IMR-90 (cell line): ENCODE measurements around the gene STAT6. TPM values are rescaled to one million over a fixed set of nuclear protein-coding genes. Genes with fewer than 3 reads are reported as not detected.

Experiments used
- ATAC-seq: fragments of 200-7000 bp; cut with Tn5 transposase; 2 replicates; pipeline ENCODE4 v1.9.1; 2020; ENCODE audit warnings: low read depth, mild to moderate bottlenecking, moderate library complexity
- BruUV-seq: library from RNA; stranded (reverse); fragments of 400-500 nt; replicated peaks from 2 replicates; lab custom pipeline; 2021; lab: Mats Ljungman, UMichigan
- CTCF ChIA-PET: fragments of 300-600 bp; formaldehyde crosslinking; extraction: SDS; loops from one replicate; lab custom pipeline; 2021; ENCODE audit warnings: antibody characterized with exemption; lab: Yijun Ruan, JAX
- POLR2A ChIA-PET: fragments of 300-600 bp; sonication (Branson Sonifier 250); formaldehyde crosslinking; loops from one replicate; lab custom pipeline; 2022; ENCODE audit warnings: antibody characterized with exemption; ENCODE audit not compliant: unreplicated experiment; lab: Charles Lee
- DNase-seq: peaks from one replicate; pipeline ENCODE4 v3.0.0; 2013
- H2AFZ ChIP-seq: replicated peaks from 2 replicates; pipeline ENCODE3; 2013; ENCODE audit warnings: low read length, mild to moderate bottlenecking; ENCODE audit not compliant: poor library complexity
- H2AK5ac ChIP-seq: 2 replicates; pipeline ENCODE4 v1.6.1; 2013; ENCODE audit warnings: low read depth, low read length, inconsistent platforms
- H2AK9ac ChIP-seq: replicated peaks from 2 replicates; pipeline ENCODE3; 2013; ENCODE audit warnings: mild to moderate bottlenecking, low read depth, low read length, moderate library complexity; ENCODE audit not compliant: poor library complexity
- H2BK120ac ChIP-seq: 2 replicates; pipeline ENCODE4 v1.6.1; 2013; ENCODE audit warnings: low read depth, low read length, inconsistent platforms
- H2BK15ac ChIP-seq: 3 replicates; pipeline ENCODE4 v1.6.1; 2013; ENCODE audit warnings: low read depth, low read length, inconsistent platforms
- H2BK20ac ChIP-seq: 2 replicates; pipeline ENCODE4 v1.6.1; 2013; ENCODE audit warnings: low read depth, mild to moderate bottlenecking, inconsistent platforms, low read length, moderate library complexity
- H2BK5ac ChIP-seq: 2 replicates; pipeline ENCODE4 v1.6.1; 2013; ENCODE audit warnings: mild to moderate bottlenecking, low read depth, low read length, inconsistent platforms; ENCODE audit not compliant: poor library complexity, severe bottlenecking
- H3K14ac ChIP-seq: replicated peaks from 2 replicates; pipeline ENCODE4 v1.6.1; 2013; ENCODE audit warnings: low read depth, low read length, inconsistent platforms
- H3K18ac ChIP-seq: 2 replicates; pipeline ENCODE4 v1.6.1; 2013; ENCODE audit warnings: low read depth, low read length, control low read depth
- H3K23ac ChIP-seq: 2 replicates; pipeline ENCODE4 v1.6.1; 2013; ENCODE audit warnings: low read depth, low read length, inconsistent platforms
- H3K27ac ChIP-seq: 2 replicates; pipeline ENCODE4 v1.5.1; 2013; ENCODE audit warnings: mild to moderate bottlenecking, control low read depth, low read length; ENCODE audit not compliant: insufficient read depth
- H3K27me3 ChIP-seq: 2 replicates; pipeline ENCODE4 v1.6.1; 2013; ENCODE audit warnings: low read length; ENCODE audit not compliant: control insufficient read depth, insufficient read depth
- H3K36me3 ChIP-seq: 2 replicates; pipeline ENCODE4 v1.6.1; 2013; ENCODE audit warnings: low read length, mixed read lengths; ENCODE audit not compliant: control insufficient read depth, insufficient read depth
- H3K4ac ChIP-seq: 2 replicates; pipeline ENCODE4 v1.6.1; 2013; ENCODE audit warnings: low read depth, low read length, inconsistent platforms
- H3K4me1 ChIP-seq: 2 replicates; pipeline ENCODE4 v1.6.1; 2013; ENCODE audit warnings: low read length, mixed read lengths; ENCODE audit not compliant: control insufficient read depth, insufficient read depth
- H3K4me2 ChIP-seq: 2 replicates; pipeline ENCODE4 v1.6.1; 2013; ENCODE audit warnings: low read depth, mild to moderate bottlenecking, control low read depth, low read length, moderate library complexity
- H3K4me3 ChIP-seq: 2 replicates; pipeline ENCODE4 v1.5.1; 2013; ENCODE audit warnings: low read depth, mild to moderate bottlenecking, control low read depth, low read length, moderate library complexity; ENCODE audit not compliant: insufficient read depth
- H3K56ac ChIP-seq: 2 replicates; pipeline ENCODE4 v1.6.1; 2013; ENCODE audit warnings: low read length, inconsistent platforms; ENCODE audit not compliant: insufficient read depth; ENCODE audit errors: extremely low read depth
- H3K79me1 ChIP-seq, 2 experiments: 2 replicates each; pipeline ENCODE4 v1.6.1; 2013; ENCODE audit warnings: low read length in 2 of 2, inconsistent platforms in 1 of 2, low read depth in 1 of 2
- H3K9ac ChIP-seq: 2 replicates; pipeline ENCODE4 v1.6.1; 2013; ENCODE audit warnings: low read depth, low read length, control low read depth
- H3K9me1 ChIP-seq: 2 replicates; pipeline ENCODE4 v1.6.1; 2013; ENCODE audit warnings: low read length, inconsistent platforms; ENCODE audit not compliant: insufficient read depth
- H3K9me3 ChIP-seq: 2 replicates; pipeline ENCODE4 v1.6.1; 2013; ENCODE audit warnings: low read length; ENCODE audit not compliant: control insufficient read depth, insufficient read depth
- H4K20me1 ChIP-seq: 2 replicates; pipeline ENCODE4 v1.6.1; 2013; ENCODE audit warnings: low read length, inconsistent platforms; ENCODE audit not compliant: insufficient read depth
- H4K5ac ChIP-seq: 2 replicates; pipeline ENCODE4 v1.6.1; 2013; ENCODE audit warnings: mild to moderate bottlenecking, low read depth, low read length, control low read depth
- H4K8ac ChIP-seq, 2 experiments: 2 replicates each; pipeline ENCODE4 v1.6.1; 2013; ENCODE audit warnings: low read depth in 2 of 2, low read length in 2 of 2, control low read depth in 1 of 2, inconsistent platforms in 1 of 2
- H4K91ac ChIP-seq: 2 replicates; pipeline ENCODE4 v1.6.1; 2013; ENCODE audit warnings: low read depth, low read length, inconsistent platforms; ENCODE audit not compliant: insufficient read depth
- CEBPB ChIP-seq: IDR thresholded peaks from 2 replicates; pipeline ENCODE4 v1.6.1; 2012; ENCODE audit warnings: low read depth, low read length, improper control_type of control experiment
- FOS ChIP-seq: fragments of 150-350 bp; IDR thresholded peaks from 2 replicates; pipeline ENCODE4 v1.6.1; 2016; ENCODE audit warnings: low read depth, low read length
- MAZ ChIP-seq: IDR thresholded peaks from 2 replicates; pipeline ENCODE4 v1.6.1; 2012; ENCODE audit warnings: low read depth, mild to moderate bottlenecking, low read length, improper control_type of control experiment, moderate library complexity, borderline replicate concordance
- NFE2L2 ChIP-seq: fragments of 150-350 bp; IDR thresholded peaks from 2 replicates; pipeline ENCODE4 v1.6.1; 2016; ENCODE audit warnings: low read depth, mild to moderate bottlenecking, low read length
- POLR2A ChIP-seq: IDR thresholded peaks from 2 replicates; pipeline ENCODE4 v1.6.1; 2012; ENCODE audit warnings: mild to moderate bottlenecking, low read depth, low read length
- RAD21 ChIP-seq: IDR thresholded peaks from 2 replicates; pipeline ENCODE4 v1.6.1; 2012; ENCODE audit warnings: low read length, improper control_type of control experiment
- RFX5 ChIP-seq: IDR thresholded peaks from 2 replicates; pipeline ENCODE4 v1.8.0; 2012; ENCODE audit warnings: low read depth, mild to moderate bottlenecking, low read length, moderate library complexity
- WGBS, 2 experiments: methylation state at CpG; one replicate each; pipeline versions ENCODE4 v1.1.5 to v1.1.7; 2013; ENCODE audit warnings: missing lambda C conversion rate in 2 of 2; ENCODE audit not compliant: insufficient read length in 1 of 2; ENCODE audit errors: extremely low coverage in 2 of 2; 5-methylcytosine and 5-hydroxymethylcytosine counted together
- dilution Hi-C: fragments of 300-500 bp; cut with HindIII; formaldehyde crosslinking; loops from one replicate; pipeline ENCODE4 v1.14.3; 2018; ENCODE audit warnings: low sequenced_read_pairs; ENCODE audit not compliant: unreplicated experiment
- in situ Hi-C: fragments of 300-500 bp; cut with MboI; formaldehyde crosslinking; loops from 3 replicates; pipeline ENCODE4 v1.14.3; 2019; ENCODE audit warnings: low sequenced_read_pairs, inconsistent platforms, mixed read lengths
- intact Hi-C: fragments of 100-400 bp; cut with micrococcal nuclease; formaldehyde crosslinking; loops from 2 replicates; pipeline ENCODE4 v1.10.0; 2022
- polyA plus RNA-seq, 3 experiments: library from polyadenylated mRNA; depleted of rRNA; stranded (reverse); fragments of >200 nt; gene quantifications; 2 replicates each; pipeline ENCODE4 v1.2.3, GENCODE V29; 2012; ENCODE audit warnings: low replicate concordance in 1 of 3
- total RNA-seq: library from RNA; depleted of rRNA; stranded (reverse); fragments of >200 nt; gene quantifications from 2 replicates; pipeline ENCODE4 v1.2.3, GENCODE V29; 2012

The STAT6 gene
- total and polyA plus RNA-seq, 2 of the 4 experiments (the other 2 are of a cell fraction): 43.4 to 96.9 TPM

DNA sequence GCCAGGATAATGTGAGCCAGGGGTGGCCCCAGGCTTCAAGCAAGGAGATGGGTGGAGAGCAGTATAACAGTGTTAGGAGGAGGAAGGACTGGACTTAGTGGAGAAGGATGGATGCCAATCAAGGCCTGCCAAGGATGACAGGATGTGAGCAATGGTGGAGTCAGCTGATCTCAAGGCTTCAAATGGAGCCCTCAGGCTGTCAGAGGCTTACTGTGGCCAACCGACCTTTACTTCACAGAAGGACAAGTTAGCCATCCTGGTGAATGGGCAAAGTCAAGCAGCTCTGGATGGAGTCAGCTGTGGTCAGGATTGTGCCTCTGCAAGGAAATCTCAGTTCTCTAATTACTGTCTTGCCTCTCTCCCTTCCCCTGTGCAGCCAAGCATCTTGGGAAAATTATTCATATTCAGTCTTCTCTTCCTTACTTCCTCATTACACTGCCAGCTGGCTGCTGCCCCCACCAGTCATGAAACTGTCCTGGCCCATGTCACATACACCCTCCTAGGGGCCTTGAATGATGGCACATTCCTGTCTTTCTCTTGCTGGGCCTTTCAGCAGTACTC, 7.6 kb upstream of the STAT6 start:
- intact Hi-C loops: no loop called here
- H2BK120ac ChIP-seq: peak overlapping the region; percentile 46
- H2BK15ac ChIP-seq: peak overlapping the region; percentile 5; the same call in 1 of the 3 replicates
- H4K5ac ChIP-seq: peak overlapping the region; percentile 86; the same call in 1 of the 2 replicates
- H3K4me1 ChIP-seq: peaks cover 8% of the 10 kb centered on the region
- peak overlapping the region; percentile 71; the same call in 1 of the 2 replicates for H2BK20ac ChIP-seq
- peak overlapping the region; percentile 53; the same call in 1 of the 2 replicates for H3K18ac ChIP-seq
- CTCF ChIA-PET: no interaction called here
- H3K9me1 ChIP-seq: peaks cover 8% of the 10 kb centered on the region
- ATAC-seq (peak; percentile 32), DNase-seq (peak; percentile 31)
- peak overlapping the region; percentile 13; the same call in 1 of the 2 replicates for H3K23ac ChIP-seq
- BruUV-seq: no TSS peak
- H3K27ac ChIP-seq: no peak overlapping the region
- in situ Hi-C loops: no loop called here
- POLR2A ChIA-PET: no interaction called here
- H4K91ac ChIP-seq: peak overlapping the region; percentile 41
- TF ChIP-seq CEBPB: no peak
- TF ChIP-seq RAD21: no peak
- TF ChIP-seq POLR2A: no peak
- no peak for TF ChIP-seq RFX5
- no peak for TF ChIP-seq MAZ
- no peak for TF ChIP-seq FOS
- TF ChIP-seq NFE2L2: no peak
- H2BK5ac ChIP-seq: peak overlapping the region; percentile 42
- peak overlapping the region; percentile 75; the same call in 1 of the 2 replicates for H2AK5ac ChIP-seq
- H3K56ac ChIP-seq: no peak overlapping the region
- H3K9ac ChIP-seq: no peak overlapping the region
- peak overlapping the region; percentile 18 for H2AK9ac ChIP-seq
- H3K9me3 ChIP-seq: no peaks in the 10 kb centered on the region; the same call in 1 of the 2 replicates
- 100% methylated on average over 1 of the region's 1 CpG; no CpG with 5 or more reads in 1 of the 2 experiments for WGBS, 2 experiments
- no peaks in the 10 kb centered on the region for H3K36me3 ChIP-seq
- H3K14ac ChIP-seq: peak overlapping the region; percentile 71
- H2AFZ ChIP-seq: peak overlapping the region; percentile 83
- no peaks in the 10 kb centered on the region for H3K79me1 ChIP-seq
- dilution Hi-C loops: no loop called here
- peak overlapping the region; percentile 8 to 86; a peak in 3 of 4 replicates for H4K8ac ChIP-seq
- H3K4me3 ChIP-seq: no peak overlapping the region
- H3K4ac ChIP-seq: peak overlapping the region; percentile 58
- H3K27me3 ChIP-seq: no peaks in the 10 kb centered on the region
- no peak overlapping the region for H3K4me2 ChIP-seq
- no peaks in the 10 kb centered on the region for H4K20me1 ChIP-seq
